HG02642 (cell line): ENCODE data around the gene GALNT14.

Experiments used
- ATAC-seq: cut with Tn5 transposase; IDR thresholded peaks from one replicate; pipeline ENCODE4 v1.9.1; 2021; ENCODE audit warnings: mild to moderate bottlenecking; ENCODE audit not compliant: unreplicated experiment, poor library complexity

The GALNT14 gene

GRCh38 chr2:31020713-31021112, 117.5 kb downstream of the GALNT14 start:
- no peak for ATAC-seq

GRCh38 chr2:31018280-31018679, 120.0 kb downstream of the GALNT14 start:
- ATAC-seq = no peak

GRCh38 chr2:31016648-31017047, 121.6 kb downstream of the GALNT14 start:
- no peak for ATAC-seq

GRCh38 chr2:31014516-31014915, 123.7 kb downstream of the GALNT14 start:
- ATAC-seq = no peak

- ATAC-seq = no peak
Observed at GRCh38 chr2:31013301-31013700, 124.9 kb downstream of the GALNT14 start.

- no peak for ATAC-seq
Observed at GRCh38 chr2:31012406-31012805, 125.8 kb downstream of the GALNT14 start.

GRCh38 chr2:31011587-31011986, 126.7 kb downstream of the GALNT14 start:
- no peak for ATAC-seq

DNA sequence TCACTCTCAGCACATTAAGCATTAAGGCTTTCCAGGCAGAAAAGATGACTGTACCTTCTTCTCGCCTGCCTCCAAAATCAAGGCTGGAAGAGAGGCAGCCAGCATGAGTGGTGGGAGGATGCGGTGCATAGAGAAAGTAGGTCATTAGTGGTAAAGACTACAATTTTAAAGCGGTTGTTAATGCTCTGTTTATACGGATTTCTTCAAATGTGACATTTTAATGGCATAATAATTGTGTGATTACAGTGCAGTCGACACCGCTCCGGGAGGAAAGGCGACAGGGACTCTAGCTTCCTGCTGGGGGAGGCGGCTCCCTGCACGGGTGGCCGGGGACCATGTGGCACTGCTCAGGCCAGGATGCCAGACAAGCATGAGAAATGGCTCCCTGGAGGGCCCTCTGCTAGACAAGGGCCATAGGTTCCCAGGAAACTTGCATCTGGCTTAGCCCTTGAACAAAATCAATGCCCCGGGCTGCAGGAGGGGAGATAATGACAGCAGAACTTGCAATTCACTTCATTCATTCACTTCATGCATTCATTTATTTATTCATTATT, 129.6 kb downstream of the GALNT14 start:
- ATAC-seq = no peak

GRCh38 chr2:31004257-31004656, 134.0 kb downstream of the GALNT14 start:
- ATAC-seq = no peak

DNA sequence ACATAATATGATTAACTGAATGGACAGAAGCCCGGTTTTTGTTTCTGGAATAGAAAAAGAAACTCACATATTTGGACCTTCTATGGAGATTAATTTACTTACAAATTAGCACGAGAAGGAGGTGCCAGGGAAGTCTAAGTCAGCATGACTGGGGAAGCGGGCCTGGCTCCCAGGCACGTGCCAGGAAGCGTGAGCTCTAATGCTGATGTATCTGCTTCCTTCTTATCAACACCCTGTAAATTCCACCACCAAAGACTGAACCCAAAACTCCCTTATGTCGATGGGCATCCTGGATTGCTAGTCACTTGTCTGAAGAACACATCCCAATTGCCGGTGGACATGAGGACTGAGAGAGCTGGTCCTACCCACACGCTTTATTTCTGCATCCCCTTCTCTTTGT, 134.5 kb downstream of the GALNT14 start:
- ATAC-seq = no peak

DNA sequence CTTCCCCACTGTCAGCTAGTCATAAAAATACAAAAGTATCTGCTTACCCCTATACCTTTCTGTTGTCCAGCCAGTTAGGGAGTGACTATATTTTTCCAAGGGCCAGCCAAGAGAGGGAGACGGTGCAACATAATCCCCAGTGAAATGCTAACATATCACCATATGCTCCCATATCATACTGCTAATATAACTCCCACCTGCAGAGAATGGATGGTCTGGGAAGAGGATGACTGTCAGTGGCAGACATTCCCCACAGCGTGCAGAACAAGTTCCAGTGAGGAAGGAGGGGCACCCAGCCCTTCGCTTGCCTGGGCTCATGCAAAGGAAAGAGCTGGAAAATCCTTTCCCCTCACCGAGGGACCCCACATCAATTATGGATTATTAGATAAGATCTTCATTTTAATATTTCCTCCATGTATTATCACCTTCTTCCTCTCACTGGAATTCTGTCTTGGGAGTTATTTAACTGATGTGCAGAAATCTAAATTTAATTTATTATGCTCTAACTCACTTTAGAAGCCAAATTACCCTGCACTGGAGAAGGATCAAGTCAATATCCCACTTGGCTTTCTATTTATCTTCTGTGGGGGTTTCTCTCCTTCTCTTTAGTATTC, 135.6 kb downstream of the GALNT14 start:
- ATAC-seq = no peak

DNA sequence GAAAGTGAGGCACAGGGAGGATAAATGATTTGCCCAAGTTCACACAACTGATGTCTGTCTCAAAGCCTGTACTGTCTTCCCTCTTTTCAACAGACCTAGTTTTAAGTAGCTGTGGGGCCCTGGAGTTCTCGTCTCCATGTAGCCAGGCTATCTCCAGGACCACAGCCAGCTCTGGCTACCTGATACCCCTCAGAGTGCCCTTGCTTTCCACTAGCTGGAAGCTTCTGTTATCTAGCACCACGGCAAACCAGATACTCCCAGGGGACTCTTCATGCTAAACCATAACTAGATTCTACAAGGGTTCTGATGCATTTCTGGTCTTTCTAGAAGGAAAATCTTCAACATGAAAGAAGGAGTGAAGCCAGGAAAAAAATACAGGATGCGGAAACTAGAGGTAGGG, 137.3 kb downstream of the GALNT14 start:
- no peak for ATAC-seq

GRCh38 chr2:30998672-30999071, 139.6 kb downstream of the GALNT14 start:
- no peak for ATAC-seq

GRCh38 chr2:30997979-30998378, 140.3 kb downstream of the GALNT14 start:
- ATAC-seq = no peak

DNA sequence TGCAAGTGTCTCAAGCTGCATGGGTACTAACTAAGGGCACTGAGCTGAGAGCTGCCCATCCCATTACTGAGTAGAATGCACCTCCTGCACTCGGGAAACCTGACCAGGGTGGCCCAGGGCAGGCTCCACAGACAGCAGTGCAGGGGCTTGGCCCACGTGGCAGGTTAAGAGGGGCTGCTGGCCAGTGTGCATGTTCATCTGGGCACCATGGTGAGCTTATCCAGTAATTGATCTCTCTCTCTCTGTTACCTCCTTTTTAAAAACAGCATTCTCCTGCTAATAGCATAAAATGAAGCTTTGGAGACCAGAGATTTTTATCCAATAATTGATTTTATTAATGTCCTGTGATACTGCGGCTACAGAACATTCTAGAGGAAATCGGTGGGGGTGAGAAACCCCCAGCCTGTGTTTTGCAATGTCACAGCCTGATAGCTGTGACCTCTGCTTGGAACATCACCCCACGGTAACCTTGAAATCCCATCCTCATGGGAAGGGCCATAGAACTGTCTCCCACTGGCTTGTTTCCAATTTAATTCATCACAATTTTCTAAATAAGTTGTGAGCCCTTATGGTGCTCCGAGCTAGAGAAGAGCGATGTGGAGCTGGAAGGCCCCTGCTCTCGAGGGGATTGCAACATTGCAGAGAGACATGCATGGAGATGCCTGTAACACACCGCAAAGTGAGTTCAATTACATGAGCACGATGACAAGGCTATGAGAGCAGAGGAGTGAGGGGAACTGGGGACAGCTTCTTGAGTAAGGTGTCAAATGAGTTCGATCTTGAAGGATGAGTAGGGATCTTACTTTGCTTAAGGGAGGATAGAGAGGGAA, 143.8 kb downstream of the GALNT14 start:
- ATAC-seq = no peak

DNA sequence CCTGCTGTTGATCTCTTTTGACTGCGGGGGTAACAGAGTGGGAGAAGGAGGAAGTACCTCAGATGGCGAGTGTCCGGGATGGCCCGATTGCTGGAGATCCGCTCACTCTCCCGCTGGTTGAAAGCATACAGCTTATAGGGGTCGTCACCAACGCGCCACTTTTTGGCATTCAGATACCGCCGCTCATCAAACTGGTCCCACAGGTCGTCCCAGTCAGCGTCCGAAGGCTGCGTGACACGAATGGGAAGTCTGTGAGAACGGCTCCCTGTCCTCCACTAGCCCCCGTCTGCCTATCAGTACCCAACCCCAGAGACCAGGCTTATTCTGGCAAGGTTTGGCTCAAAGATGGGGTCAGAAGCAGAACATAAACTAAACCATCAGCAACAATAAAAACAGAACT, 145.5 kb downstream of the GALNT14 start:
- ATAC-seq = no peak

- no peak for ATAC-seq
Observed at GRCh38 chr2:30990671-30991070, 147.6 kb downstream of the GALNT14 start.

DNA sequence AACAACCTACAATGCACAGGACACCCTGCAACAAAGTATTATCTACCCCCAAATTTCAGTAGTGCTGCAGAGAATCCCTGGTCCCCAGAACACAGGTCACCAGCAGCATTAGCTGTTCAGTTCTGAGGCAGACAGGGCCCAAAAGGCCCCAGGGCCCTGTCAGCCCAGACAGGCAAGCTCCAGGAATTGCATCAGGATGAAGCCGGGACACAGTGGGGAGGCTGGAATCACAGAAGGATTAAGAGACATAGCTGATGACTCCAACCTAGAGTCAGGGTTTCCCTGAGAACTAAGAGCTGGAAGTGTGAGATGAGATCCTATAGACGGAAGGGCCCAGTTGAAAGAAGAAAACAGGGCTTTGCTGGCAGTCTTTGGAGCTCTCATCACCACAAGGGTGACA, 148.1 kb downstream of the GALNT14 start:
- ATAC-seq = no peak

DNA sequence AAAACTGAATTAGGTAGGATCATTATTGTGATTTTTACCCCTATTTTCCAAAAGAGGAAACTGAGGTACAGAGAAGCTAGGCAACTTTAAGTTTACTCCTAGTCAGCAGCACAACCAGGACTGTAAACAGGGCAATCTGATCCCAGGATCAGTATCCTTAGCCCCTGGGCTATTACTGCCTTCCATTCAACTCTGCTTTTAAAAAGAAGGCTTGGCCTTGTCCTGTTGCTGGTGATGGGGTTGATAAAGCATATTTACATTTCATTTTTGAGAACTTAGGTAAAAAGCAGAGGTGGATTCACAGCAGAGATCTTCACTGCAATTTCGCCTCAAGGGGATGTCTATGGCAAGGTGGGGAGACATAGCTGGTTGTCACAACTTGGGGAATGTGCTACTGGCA, 148.5 kb downstream of the GALNT14 start:
- no peak for ATAC-seq

GRCh38 chr2:30987566-30987965, 150.7 kb downstream of the GALNT14 start:
- no peak for ATAC-seq

DNA sequence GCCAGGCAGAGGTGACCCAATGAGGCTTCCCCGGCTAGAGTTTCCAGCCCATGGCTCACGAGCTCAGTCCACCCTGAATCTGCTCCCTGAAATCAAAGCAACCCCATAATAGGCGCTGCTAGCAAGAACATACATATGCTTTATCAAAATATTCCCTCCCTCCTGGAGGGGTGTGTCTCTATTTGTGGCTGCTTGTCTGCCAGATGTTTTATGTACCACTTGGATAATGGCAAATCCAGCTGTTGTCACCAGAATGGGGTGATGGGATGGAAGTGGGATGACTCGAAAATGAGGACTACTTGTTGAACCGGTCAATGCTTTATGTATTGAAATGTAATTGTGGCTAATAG, 152.0 kb downstream of the GALNT14 start:
- ATAC-seq = no peak
